Diencephalon (tissue), 1 donor: ENCODE data around the gene TMEM238. TPM values are rescaled to one million over a fixed set of nuclear protein-coding genes. Genes with fewer than 3 reads are reported as not detected.

Source experiments
- total RNA-seq: library from RNA; depleted of rRNA; stranded (reverse); fragments of >200 nt; gene quantifications from one replicate; pipeline ENCODE4 v1.2.3, GENCODE V29; 2014

The TMEM238 gene, protein sequence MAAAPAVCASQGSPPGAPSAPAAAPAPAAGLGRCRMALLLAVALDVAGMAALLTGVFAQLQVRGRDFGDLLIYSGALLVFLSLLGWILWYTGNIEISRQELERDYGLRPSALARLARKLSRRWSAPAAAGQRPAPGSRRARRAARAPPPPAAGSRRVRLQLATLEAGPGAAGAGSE
- total RNA-seq, result not detected

DNA sequence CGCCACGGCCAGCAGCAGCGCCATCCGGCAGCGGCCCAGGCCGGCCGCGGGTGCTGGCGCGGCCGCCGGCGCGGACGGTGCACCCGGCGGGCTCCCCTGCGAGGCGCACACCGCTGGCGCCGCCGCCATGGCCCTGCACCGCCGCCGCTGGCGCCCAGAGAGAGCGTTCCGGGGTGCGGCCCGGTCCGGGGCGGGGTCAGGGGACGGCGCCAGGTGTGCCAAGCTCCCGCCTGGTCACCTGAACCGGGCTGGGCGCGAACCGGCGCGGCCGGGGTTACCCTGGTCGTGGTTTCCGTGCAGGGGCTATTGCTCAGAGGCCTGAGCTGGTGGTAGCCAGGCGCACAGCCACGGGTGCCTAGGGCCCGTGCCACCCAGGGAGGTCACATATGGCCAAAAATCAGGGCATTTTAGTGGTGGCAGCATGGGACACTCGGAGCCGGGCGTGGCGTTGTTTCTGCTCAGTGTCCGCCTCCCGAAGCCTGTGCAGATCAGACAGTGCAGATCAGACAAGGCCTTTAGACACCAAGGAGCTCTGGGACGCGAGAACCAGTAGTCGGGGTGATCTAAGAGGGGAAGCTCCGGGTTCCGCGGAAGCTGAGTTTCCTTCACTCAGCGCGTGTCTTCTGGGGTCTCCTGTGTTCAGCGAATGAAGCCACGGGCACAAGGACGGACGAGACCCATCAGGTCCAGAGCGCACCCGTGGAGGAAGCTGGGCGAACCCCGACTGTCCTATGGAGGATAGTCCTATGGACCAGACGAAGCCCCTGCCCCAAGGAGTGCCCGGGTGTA, at the start of gene TMEM238:
Gene TMEM238, minus strand, starts transcription at position 162 of the 789 bp plus-strand sequence. Its CDS starts 33 bp downstream, at position 129.

DNA sequence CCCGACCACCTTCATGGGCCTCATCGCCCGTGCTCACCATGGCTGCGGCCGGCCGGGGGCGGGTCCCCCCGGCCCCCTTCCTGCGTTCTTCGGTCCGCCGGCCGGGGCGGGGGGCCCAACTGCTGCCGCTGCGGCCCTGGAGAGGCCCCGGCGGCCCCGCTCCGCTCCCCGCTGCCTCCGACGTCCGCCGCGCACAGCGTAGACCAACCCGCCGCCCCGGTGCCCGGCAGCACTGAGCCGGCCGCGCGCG, 23.4 kb upstream of the TMEM238 start, which contains the start of gene UBE2S:
Gene UBE2S, minus strand, starts transcription at position 239 of the 250 bp plus-strand sequence. Its CDS starts 199 bp downstream, at position 40.

DNA sequence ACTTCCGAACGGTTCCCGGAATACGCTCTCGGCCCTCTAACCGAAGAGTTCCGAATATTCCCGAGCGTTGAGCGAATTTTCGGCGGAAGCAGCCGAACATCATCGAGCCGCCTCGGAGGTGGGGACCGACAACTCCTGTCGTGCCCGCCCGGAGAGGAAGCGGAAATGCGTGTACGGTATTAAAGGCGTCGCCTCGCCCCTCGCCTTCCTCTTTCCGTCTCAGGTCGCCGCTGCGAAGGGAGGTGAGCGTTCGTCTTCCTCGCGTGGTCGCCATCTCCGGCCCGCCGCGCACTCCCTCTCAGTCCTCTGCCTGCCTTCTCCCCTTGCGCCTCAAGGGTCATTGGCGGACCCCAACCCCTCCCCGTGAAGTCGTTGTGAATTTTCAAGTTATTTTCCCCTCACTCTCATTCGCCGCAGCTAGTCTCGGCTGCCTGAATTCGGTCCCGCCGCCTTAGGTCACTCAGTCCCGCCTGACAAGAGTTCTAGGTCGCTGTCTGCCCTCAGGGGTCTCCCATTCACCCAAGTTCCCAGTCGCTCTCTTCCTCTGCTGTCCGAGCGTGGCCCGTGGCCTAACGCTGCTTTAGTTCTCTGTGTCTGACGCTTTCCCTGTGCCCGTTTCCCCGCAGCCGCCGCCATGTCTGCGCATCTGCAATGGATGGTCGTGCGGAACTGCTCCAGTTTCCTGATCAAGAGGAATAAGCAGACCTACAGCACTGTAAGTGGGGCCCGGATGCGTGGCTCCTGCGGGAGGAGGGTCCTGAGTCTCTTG, 1.8 kb upstream of the TMEM238 start, which contains the start of gene RPL28:
Gene RPL28, plus strand, starts transcription at position 209 of the 769 bp plus-strand sequence. Its CDS starts 426 bp downstream, at position 635.

DNA sequence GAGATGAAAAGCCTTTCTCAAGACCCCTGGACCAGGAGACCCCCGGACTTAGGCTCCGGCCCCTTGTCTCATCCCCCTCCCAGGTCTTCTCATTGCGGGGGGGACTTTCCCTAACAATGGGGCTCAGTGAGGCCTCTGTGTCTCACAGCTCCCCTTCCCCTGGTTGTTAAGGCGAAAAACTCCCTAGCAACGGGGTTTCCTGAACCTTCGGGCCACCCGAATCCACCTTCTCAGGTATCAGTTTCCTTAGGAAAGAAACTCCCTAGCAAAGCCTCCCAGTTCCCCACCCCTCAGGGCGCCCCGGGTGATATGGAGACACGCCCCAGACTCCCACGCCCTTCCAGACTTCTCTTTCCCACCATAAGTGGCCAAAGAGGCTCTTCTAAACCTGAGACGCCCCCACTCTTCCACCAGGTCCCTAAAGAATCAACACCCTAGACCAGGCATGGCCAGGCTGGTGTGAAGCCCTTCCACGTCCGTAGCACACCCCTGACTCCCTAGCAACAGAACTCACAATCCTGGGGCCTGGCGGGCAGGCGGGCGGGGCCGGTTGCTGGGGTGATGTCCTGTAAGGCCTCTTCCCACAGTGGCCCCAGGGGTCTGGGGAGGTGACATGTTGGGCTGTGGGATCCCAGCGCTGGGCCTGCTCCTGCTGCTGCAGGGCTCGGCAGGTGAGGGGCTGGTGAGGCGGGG, 7.7 kb downstream of the TMEM238 start, which contains the start of gene TMEM190:
Gene TMEM190, plus strand, starts transcription at position 586 of the 693 bp plus-strand sequence. Its CDS starts 28 bp downstream, at position 614.

DNA sequence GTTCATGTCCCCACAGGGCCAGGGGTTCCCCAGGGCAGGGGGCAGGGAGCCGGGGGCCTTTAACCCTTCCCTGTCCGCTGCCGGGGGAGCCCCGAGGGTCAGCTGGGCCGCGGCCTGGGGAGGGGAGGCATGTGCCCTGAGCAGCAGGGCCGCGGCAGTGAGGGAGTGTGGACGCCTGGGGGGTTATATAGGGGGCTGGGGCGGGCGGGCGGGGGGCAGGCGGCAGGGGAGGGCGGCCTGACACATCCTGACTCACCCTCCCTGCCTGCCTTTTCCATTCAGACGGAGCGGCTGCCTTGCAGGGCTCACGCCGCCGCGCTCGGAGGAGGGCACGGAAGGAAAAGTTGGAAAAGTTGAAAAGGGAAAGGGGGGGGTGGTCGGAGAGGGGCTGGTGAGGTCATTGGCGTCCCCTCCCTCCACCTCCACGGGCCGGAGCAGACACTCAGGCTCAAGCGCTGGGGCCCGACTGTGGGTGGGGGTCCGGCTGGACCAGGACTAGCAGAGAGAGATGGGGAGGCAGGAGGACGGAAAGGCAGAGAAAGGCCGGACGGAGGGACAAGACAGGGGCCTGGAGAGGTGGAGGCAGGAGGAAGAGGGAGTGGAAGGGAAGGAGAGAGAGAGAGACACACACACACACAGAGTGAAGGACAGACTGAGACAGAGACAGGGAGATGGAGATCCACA, 13.6 kb downstream of the TMEM238 start, which contains the start of gene IL11:
Gene IL11, minus strand, starts transcription at position 159 of the 684 bp plus-strand sequence. Its CDS starts 153 bp downstream, at position 6.

DNA sequence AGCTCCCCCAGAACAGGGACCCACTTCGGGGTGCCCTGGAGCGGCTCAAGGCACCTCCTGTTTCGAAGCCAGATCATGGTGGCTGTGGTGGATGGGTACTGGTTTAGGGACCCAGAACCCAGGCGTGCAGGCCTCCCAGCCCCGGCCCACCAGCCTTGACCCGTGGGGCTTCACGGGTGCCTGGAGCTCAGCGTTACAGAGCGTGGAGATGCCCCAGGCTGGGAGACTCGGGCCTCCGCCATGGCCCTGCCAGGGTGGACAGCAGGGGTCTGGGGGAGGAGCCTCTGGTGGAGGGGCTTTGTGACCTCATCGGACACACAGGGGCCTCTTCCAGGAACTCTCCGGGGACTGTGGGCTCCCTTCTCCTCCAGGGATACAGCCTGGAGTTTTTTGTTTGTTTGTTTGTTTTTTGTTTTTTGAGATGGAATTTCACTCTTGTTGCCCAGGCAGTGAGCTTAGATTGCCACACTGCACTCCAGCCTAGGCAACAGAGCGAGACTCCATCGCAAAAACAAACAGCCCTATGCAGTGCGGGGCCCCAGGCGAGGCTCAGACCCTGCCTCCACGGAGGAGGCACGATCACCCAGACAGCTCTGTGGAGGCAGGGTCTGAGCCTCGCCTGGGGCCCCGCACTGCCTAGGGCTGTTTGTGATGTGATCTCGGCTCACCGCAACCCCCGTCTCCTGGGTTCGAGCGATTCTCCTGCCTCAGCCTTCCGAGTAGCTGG, 20.9 kb downstream of the TMEM238 start, which contains the start of gene GARIN5B:
Gene GARIN5B, minus strand, starts transcription at position 271 of the 727 bp plus-strand sequence. Its CDS starts 194 bp downstream, at position 77.

DNA sequence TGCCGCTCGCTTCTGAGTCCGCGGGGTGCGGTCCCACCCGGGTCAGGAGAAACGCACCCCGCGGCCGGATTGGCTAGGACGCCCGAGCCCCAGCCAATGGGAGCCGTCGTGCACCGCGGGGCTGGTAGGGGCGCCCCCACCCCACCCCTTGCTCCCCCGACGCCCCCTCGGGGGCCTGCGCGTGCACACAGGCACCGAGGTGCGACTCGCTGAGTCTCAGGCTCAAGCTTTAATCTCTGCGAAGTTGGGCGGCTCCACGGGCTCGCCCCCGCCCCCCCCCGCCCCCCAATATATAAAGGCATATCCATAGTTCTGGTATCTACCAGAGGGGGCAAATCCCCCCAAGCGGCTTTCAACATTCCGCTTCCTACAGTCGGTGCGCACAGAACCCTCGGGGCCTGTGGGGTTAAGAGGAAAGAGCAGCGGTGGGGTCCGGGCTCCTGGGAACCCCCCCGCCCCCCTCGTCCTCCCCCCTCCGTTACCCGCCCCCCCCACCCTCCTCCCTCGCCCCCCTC, 29.3 kb downstream of the TMEM238 start, which contains the start of gene COX6B2:
Gene COX6B2, minus strand, starts transcription at position 22 of the 515 bp plus-strand sequence. CDS start 198 bp downstream, outside the sequence.

DNA sequence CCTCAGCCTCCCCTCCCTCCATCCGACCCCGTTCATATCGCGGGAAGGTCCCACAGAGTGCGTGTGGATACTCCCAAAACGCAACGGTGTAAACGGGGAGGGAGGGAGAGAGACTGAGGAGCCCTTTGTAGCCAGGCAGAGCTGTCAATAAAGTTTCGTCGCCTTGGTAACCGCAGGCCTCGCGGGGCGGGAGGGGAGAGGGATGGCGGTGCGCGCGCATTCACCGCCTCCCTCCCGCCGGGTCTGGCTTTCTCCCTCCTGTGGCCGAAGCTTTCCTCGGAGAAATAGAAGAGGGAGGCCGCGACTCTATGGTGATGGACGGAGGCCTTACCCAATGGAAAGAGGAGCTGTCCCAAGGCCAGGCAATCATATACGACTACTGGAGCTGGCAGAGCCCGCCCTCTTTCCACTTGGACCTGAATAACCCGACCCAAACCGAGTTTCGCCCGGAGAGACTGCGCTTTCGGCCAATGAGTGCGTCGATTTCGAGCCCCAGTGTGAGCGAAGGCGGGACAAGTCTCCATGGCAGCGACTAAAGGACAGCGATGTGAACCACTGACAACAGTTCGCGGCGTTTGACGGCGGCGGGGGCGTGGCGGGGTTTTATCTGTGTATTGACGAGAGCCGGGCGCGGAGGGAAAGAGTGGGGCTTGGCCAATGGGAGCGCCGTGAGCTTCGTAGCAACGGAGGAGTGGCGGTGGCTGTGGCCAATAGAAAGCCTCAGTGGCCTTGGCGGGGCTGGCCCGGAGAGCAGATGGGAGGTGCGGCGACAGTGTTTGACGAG, 44.8 kb downstream of the TMEM238 start, which contains the start of gene KMT5C:
Gene KMT5C, plus strand, starts transcription at position 772 of the 784 bp plus-strand sequence. CDS start 2,061 bp downstream, outside the sequence.

Other genes starting within 250 kb of the TMEM238 start
- 20.5 TPM for gene TNNT1, start 235.1 kb downstream of the TMEM238 start, total RNA-seq
- 3.5 TPM for gene TNNI3, start 226.6 kb downstream of the TMEM238 start, total RNA-seq
- 3.9 TPM for gene DNAAF3, start 217.7 kb downstream of the TMEM238 start, total RNA-seq
- 67.4 TPM for gene SYT5, start 204.0 kb downstream of the TMEM238 start, total RNA-seq
- gene PTPRH, start 174.8 kb downstream of the TMEM238 start, total RNA-seq, result 0.69 TPM
- gene TMEM86B, start 155.5 kb downstream of the TMEM238 start, total RNA-seq, result 0.92 TPM
- gene PPP6R1, start 125.3 kb downstream of the TMEM238 start, total RNA-seq, result 23.1 TPM
- gene HSPBP1, start 104.2 kb downstream of the TMEM238 start, total RNA-seq, result 29.8 TPM
- gene BRSK1, start 100.3 kb downstream of the TMEM238 start, total RNA-seq, result 111 TPM
- not detected for gene TMEM150B, start 59.0 kb downstream of the TMEM238 start, total RNA-seq
- 11.3 TPM for gene KMT5C, start 44.4 kb downstream of the TMEM238 start, total RNA-seq
- 0.92 TPM for gene COX6B2, start 29.6 kb downstream of the TMEM238 start, total RNA-seq
- gene GARIN5B, start 21.0 kb downstream of the TMEM238 start, total RNA-seq, result not detected
- gene IL11, start 13.8 kb downstream of the TMEM238 start, total RNA-seq, result 0.23 TPM
- not detected for gene TMEM190, start 7.5 kb downstream of the TMEM238 start, total RNA-seq
- 129 TPM for gene RPL28, start 1.6 kb upstream of the TMEM238 start, total RNA-seq
- 43.4 TPM for gene UBE2S, start 23.5 kb upstream of the TMEM238 start, total RNA-seq
- gene SHISA7, start 59.0 kb upstream of the TMEM238 start, total RNA-seq, result 4.6 TPM
- 20.5 TPM for gene ISOC2, start 77.3 kb upstream of the TMEM238 start, total RNA-seq
- gene C19orf85, start 80.5 kb upstream of the TMEM238 start, total RNA-seq, result not detected
- 1.6 TPM for gene ZNF628, start 92.3 kb upstream of the TMEM238 start, total RNA-seq
- gene NAT14, start 100.9 kb upstream of the TMEM238 start, total RNA-seq, result 20.3 TPM
- gene SSC5D, start 104.1 kb upstream of the TMEM238 start, total RNA-seq, result 0.23 TPM
- gene SBK2, start 152.8 kb upstream of the TMEM238 start, total RNA-seq, result not detected
- gene SBK3, start 161.3 kb upstream of the TMEM238 start, total RNA-seq, result not detected
- gene ZNF579, start 196.6 kb upstream of the TMEM238 start, total RNA-seq, result 4.6 TPM
- 5.3 TPM for gene FIZ1, start 215.2 kb upstream of the TMEM238 start, total RNA-seq
- gene ZNF524, start 216.0 kb upstream of the TMEM238 start, total RNA-seq, result 3.0 TPM
- 1.8 TPM for gene ZNF865, start 221.4 kb upstream of the TMEM238 start, total RNA-seq
- 6.5 TPM for gene ZNF784, start 240.3 kb upstream of the TMEM238 start, total RNA-seq